Heart right ventricle (tissue), 16 donors: ENCODE results near the gene RFFL. TPM values are rescaled to one million over a fixed set of nuclear protein-coding genes. Genes with fewer than 3 reads are reported as not detected.

ENCODE experiments used
- ATAC-seq, 8 donors: fragments of 200-7000 bp; cut with Tn5 transposase; one replicate each; pipeline ENCODE4 v1.9.1; 2020; ENCODE audit warnings: mild to moderate bottlenecking in 8 of 8, moderate library complexity in 8 of 8, moderate number of reproducible peaks in 1 of 8
- DNase-seq, 2 donors: peaks; one replicate each; pipeline ENCODE4 v3.0.0-alpha.2; 2020
- H3K27ac ChIP-seq, 10 donors: fragments of 200-600 bp; sonication (generic) in 2 of 10; one replicate each; pipeline versions ENCODE4 v1.5.0 to v1.8.0; 2020 to 2022; ENCODE audit warnings: mild to moderate bottlenecking in 3 of 10
- H3K27me3 ChIP-seq, 7 donors: fragments of 200-600 bp; one replicate each; pipeline ENCODE4 v1.8.0; 2021 to 2022; ENCODE audit warnings: mild to moderate bottlenecking in 2 of 7
- H3K36me3 ChIP-seq, 9 donors: fragments of 200-600 bp; sonication (generic) in 1 of 9; one replicate each; pipeline versions ENCODE4 v1.5.0 to v1.8.0; 2020 to 2022; ENCODE audit warnings: mild to moderate bottlenecking in 2 of 9
- H3K4me1 ChIP-seq, 9 donors: fragments of 200-600 bp; sonication (generic) in 1 of 9; one replicate each; pipeline versions ENCODE4 v1.5.0 to v1.8.0; 2020 to 2022; ENCODE audit warnings: mild to moderate bottlenecking in 4 of 9
- H3K4me3 ChIP-seq, 10 donors: fragments of 200-600 bp; sonication (generic) in 2 of 10; one replicate each; pipeline versions ENCODE4 v1.5.0 to v1.8.0; 2020 to 2022; ENCODE audit warnings: mild to moderate bottlenecking in 7 of 10, moderate library complexity in 2 of 10
- H3K9me3 ChIP-seq, 11 donors: fragments of 200-600 bp in 10 of 11; sonication (generic) in 2 of 11; one replicate each; pipeline versions ENCODE4 v1.5.0 to v1.8.0; 2013 to 2022; ENCODE audit warnings: mild to moderate bottlenecking in 2 of 11, control low read depth in 1 of 11, moderate library complexity in 1 of 11
- CTCF ChIP-seq, 9 donors: fragments of 200-600 bp; sonication (generic) in 2 of 9; IDR thresholded peaks; one replicate each; pipeline versions ENCODE4 v1.5.0 to v1.8.0; 2021 to 2022; ENCODE audit warnings: antibody characterized with exemption in 9 of 9, mild to moderate bottlenecking in 5 of 9, moderate library complexity in 1 of 9
- WGBS, 2 donors: extraction: QIAGEN DNeasy Blood & Tissue Kit; methylation state at CpG; one replicate each; pipeline ENCODE4 v1.1.7; 2013; ENCODE audit warnings: inconsistent platforms in 1 of 2; 5-methylcytosine and 5-hydroxymethylcytosine counted together
- intact Hi-C, 10 donors: fragments of 100-400 bp; cut with DNase I; formaldehyde crosslinking; loops; one replicate each; pipeline versions ENCODE4 v1.11.1 to v1.14.2; 2022
- polyA plus RNA-seq, 2 donors: library from polyadenylated mRNA; stranded (reverse); fragments of 200-250 nt; gene quantifications; one replicate each; pipeline ENCODE4 v1.2.3, GENCODE V29; 2013
- total RNA-seq, 10 donors: library from RNA; stranded (reverse); fragmentation: NEBNext Ultra II Directional in 3 of 10; extraction: Animal tissue kit (Norgen Biotek cat#: 25700) in 3 of 10; gene quantifications; one replicate each; pipeline versions ENCODE4 v1.2.1 to v1.2.4, GENCODE V29; 2021 to 2023
- donor health status: Arrhythmogenic right ventricular cardiomyopathy.
- donor health status: ischemic (EF 13 %, LVEDD 7.1; RV severe dilation, severe dysfunction).
- donor health status: healthy with polysubstance abuse.
- donor health status: DM: no; HTN: yes; CAD: no.
- donor health status: DM: no; HTN: no; CAD: no.
- donor health status: ischemic (EF 25% LVEDD 6.9; RV normal size, moderate dysfunction).
- donor health status: ischemic (EF 25% LVEDD 5.7; RV mildly dilated, moderate dysfunction).
- donor health status: healthy.
- donor health status: DM: yes; HTN: yes; CAD: no.
- donor health status: Ischemic cardiomyopathy.
- donor health status: ischemic (EF 35%, LVEDD 5.7; RV mildly dilated, moderate dysfunction).
- donor health status: nonischemic (EF 11% LVEDD 7.7; RV severe dilation, severe dysfunction).
- donor health status: DM: yes; HTN: yes; CAD: no.
- donor health status: PGD.
- donor health status: ischemic (EF 29% LVEDD 5.4; RV normal size, mild dysfunction).
- donor health status: nonischemic (EF 23%, LVEDD 6.1; RV moderate dilation, normal function).

RFFL gene
- total and polyA plus RNA-seq, 12 donors: 2.3 to 19.3 (median 13.5) TPM

GRCh38 chr17:34987232-34987631 lies 76.3 kb downstream of the RFFL start:
- no peak for DNase-seq
- TF ChIP-seq CTCF (IDR thresholded peaks at IDR 0.05): no peak
- Histone ChIP-seq H3K4me1 (peaks cover 0 to 15% (median 8%) of the 10 kb centered on the region in 9 donors), H3K27ac (no peak overlapping the region), H3K9me3 (no peaks in the 10 kb centered on the region), H3K4me3 (no peak overlapping the region), H3K27me3 (no peaks in the 10 kb centered on the region), H3K36me3 (peaks cover 0 to 88% (median 44%) of the 10 kb centered on the region in 9 donors)
- no peak for ATAC-seq
- 89 to 96% methylated on average over 2 of the region's 2 CpGs for WGBS, 2 donors
- intact Hi-C loops: no loop called here

GRCh38 chr17:34981538-34982241 lies 81.8 kb downstream of the RFFL start:
- H3K27me3 ChIP-seq: no peaks in the 10 kb centered on the region
- no peak for TF ChIP-seq CTCF (IDR thresholded peaks at IDR 0.05)
- ATAC-seq (no peak), DNase-seq (no peak)
- intact Hi-C loops: loop anchor here in 3 of 10 donors (2.0 to 5.0 kb wide), 2 partner anchors 21 to 106 kb away; partner anchors contain the start of genes CCT6B (in 1 of the 3) and ZNF830 (in 1 of the 3)
- peak overlapping the region; percentile 94 to 99 (median 96) for H3K4me3 ChIP-seq
- H3K9me3 ChIP-seq: no peaks in the 10 kb centered on the region
- H3K36me3 ChIP-seq: peaks cover 0 to 35% (median 10%) of the 10 kb centered on the region in 9 donors
- H3K4me1 ChIP-seq: peaks cover 0 to 33% (median 25%) of the 10 kb centered on the region in 9 donors
- peak overlapping the region in 9 of 10 donors; percentile 99 to 100 (median 99) for H3K27ac ChIP-seq
- WGBS, 2 donors: 18 to 21% methylated on average over 8 of the region's 8 CpGs

GRCh38 chr17:34980681-34981537 lies 82.6 kb downstream of the RFFL start:
- H3K27ac ChIP-seq: peak overlapping the region; percentile 98 to 100 (median 99)

More at GRCh38 chr17:34980681-34981537, 82.6 kb downstream of the RFFL start:
- Histone ChIP-seq H3K4me1 (peaks cover 0 to 33% (median 25%) of the 10 kb centered on the region in 9 donors), H3K27me3 (no peaks in the 10 kb centered on the region), H3K9me3 (no peaks in the 10 kb centered on the region), H3K4me3 (peak overlapping the region; percentile 94 to 99 (median 96)), H3K36me3 (peaks cover 0 to 27% (median 2%) of the 10 kb centered on the region in 9 donors)
- DNase-seq (peak; percentile 68 to 78), ATAC-seq (peak; percentile 88 to 96 (median 94))
- 1% methylated on average over 59 to 69 of the region's 69 CpGs for WGBS, 2 donors
- peak in 7 of 9 donors; percentile 12 to 64 (median 50) for TF ChIP-seq CTCF (IDR thresholded peaks at IDR 0.05)
- intact Hi-C loops: loop anchor here in 3 of 10 donors (2.0 to 5.0 kb wide), 2 partner anchors 20 to 106 kb away; partner anchors contain the start of genes CCT6B (in 1 of the 3) and ZNF830 (in 1 of the 3)
